Mesenchymal stem cell (in vitro differentiated cells and primary cell): Measurements from ENCODE around the gene PLPPR1.

Experiments
- DNase-seq: peaks from one replicate; pipeline ENCODE4 v3.0.0-alpha.2; 2013
- H2AFZ ChIP-seq: one replicate; pipeline ENCODE4 v1.6.1; 2013; ENCODE audit warnings: low read depth, mild to moderate bottlenecking, control low read depth, inconsistent platforms, low read length, moderate library complexity
- H2AK5ac ChIP-seq: 2 replicates; pipeline ENCODE4 v1.6.1; 2013; ENCODE audit warnings: low read length, moderate library complexity, mild to moderate bottlenecking, inconsistent platforms; ENCODE audit not compliant: severe bottlenecking
- H2BK120ac ChIP-seq: one replicate; pipeline ENCODE4 v1.6.1; 2013; ENCODE audit warnings: low read depth, mild to moderate bottlenecking, inconsistent platforms, low read length, moderate library complexity
- H2BK12ac ChIP-seq, 2 experiments: one replicate each; pipeline ENCODE4 v1.6.1; 2013; ENCODE audit warnings: inconsistent platforms in 2 of 2, low read length in 2 of 2, mild to moderate bottlenecking in 2 of 2, moderate library complexity in 2 of 2, control low read depth in 1 of 2
- H2BK15ac ChIP-seq: one replicate; pipeline ENCODE4 v1.6.1; 2013; ENCODE audit warnings: mild to moderate bottlenecking, low read depth, inconsistent platforms; ENCODE audit not compliant: poor library complexity, severe bottlenecking
- H2BK5ac ChIP-seq: 2 replicates; pipeline ENCODE4 v1.6.1; 2013; ENCODE audit warnings: low read depth, mild to moderate bottlenecking, low read length, control low read depth, inconsistent platforms; ENCODE audit not compliant: poor library complexity, severe bottlenecking
- H3K14ac ChIP-seq, 2 experiments: one replicate each; pipeline ENCODE4 v1.6.1; 2013; ENCODE audit warnings: inconsistent platforms in 2 of 2, low read length in 2 of 2, control low read depth in 1 of 2, mild to moderate bottlenecking in 1 of 2, moderate library complexity in 1 of 2
- H3K18ac ChIP-seq, 2 experiments: one replicate each; pipeline ENCODE4 v1.6.1; 2013; ENCODE audit warnings: inconsistent platforms in 2 of 2, low read length in 2 of 2, control low read depth in 1 of 2, low read depth in 1 of 2, mild to moderate bottlenecking in 1 of 2
- H3K23ac ChIP-seq, 2 experiments: one replicate each; pipeline ENCODE4 v1.6.1; 2013; ENCODE audit warnings: inconsistent platforms in 2 of 2, low read length in 2 of 2, mild to moderate bottlenecking in 2 of 2, moderate library complexity in 2 of 2, control low read depth in 1 of 2
- H3K27ac ChIP-seq: 2 replicates; pipeline ENCODE4 v1.5.1; 2013; ENCODE audit warnings: mild to moderate bottlenecking, moderate library complexity, low read length, control low read depth, inconsistent platforms; ENCODE audit not compliant: poor library complexity, severe bottlenecking
- H3K27me3 ChIP-seq, 2 experiments: 2 replicates each; pipeline versions ENCODE4 v1.6.1 to v1.7.0; 2013; ENCODE audit warnings: low read length in 2 of 2, mild to moderate bottlenecking in 2 of 2, moderate library complexity in 2 of 2, control low read depth in 1 of 2, inconsistent platforms in 1 of 2; ENCODE audit not compliant: control insufficient read depth in 1 of 2, insufficient read depth in 1 of 2
- H3K36me3 ChIP-seq, 2 experiments: 2 replicates each; pipeline versions ENCODE4 v1.6.1 to v1.7.0; 2013; ENCODE audit warnings: low read length in 2 of 2, control low read depth in 1 of 2, inconsistent platforms in 1 of 2, low read depth in 1 of 2, mild to moderate bottlenecking in 1 of 2; ENCODE audit not compliant: insufficient read depth in 2 of 2, control insufficient read depth in 1 of 2
- H3K4ac ChIP-seq, 2 experiments: one replicate each; pipeline ENCODE4 v1.6.1; 2013; ENCODE audit warnings: inconsistent platforms in 2 of 2, low read length in 2 of 2, mild to moderate bottlenecking in 2 of 2, moderate library complexity in 2 of 2, control low read depth in 1 of 2, low read depth in 1 of 2
- H3K4me1 ChIP-seq: 2 replicates; pipeline ENCODE4 v1.6.1; 2013; ENCODE audit warnings: low read depth, low read length, control low read depth; ENCODE audit not compliant: control insufficient read depth, insufficient read depth
- H3K4me2 ChIP-seq: 2 replicates; pipeline ENCODE4 v1.6.1; 2013; ENCODE audit warnings: low read length, mild to moderate bottlenecking, inconsistent platforms; ENCODE audit not compliant: poor library complexity, severe bottlenecking
- H3K4me3 ChIP-seq, 2 experiments: 2 replicates each; pipeline versions ENCODE4 v1.5.1 to v1.7.0; 2013; ENCODE audit warnings: low read length in 2 of 2, mild to moderate bottlenecking in 2 of 2, control low read depth in 1 of 2, low read depth in 1 of 2; ENCODE audit not compliant: insufficient read depth in 1 of 2
- H3K79me1 ChIP-seq: replicated peaks from 2 replicates; pipeline ENCODE4 v1.6.1; 2013; ENCODE audit warnings: mild to moderate bottlenecking, control low read depth, low read length, inconsistent platforms; ENCODE audit not compliant: poor library complexity, severe bottlenecking
- H3K9ac ChIP-seq: 2 replicates; pipeline ENCODE4 v1.7.0; 2013; ENCODE audit warnings: mild to moderate bottlenecking, low read length, moderate library complexity
- H3K9me3 ChIP-seq: 2 replicates; pipeline ENCODE4 v1.7.0; 2013; ENCODE audit warnings: mild to moderate bottlenecking, low read length; ENCODE audit not compliant: control insufficient read depth
- H4K8ac ChIP-seq: one replicate; pipeline ENCODE4 v1.6.1; 2013; ENCODE audit warnings: inconsistent platforms, mild to moderate bottlenecking, low read length, moderate library complexity
- H4K91ac ChIP-seq: one replicate; pipeline ENCODE4 v1.6.1; 2013; ENCODE audit warnings: mild to moderate bottlenecking, low read length, inconsistent platforms
- WGBS: methylation state at CpG from one replicate; pipeline ENCODE4 v1.1.7; 2013; ENCODE audit warnings: mixed read lengths; 5-methylcytosine and 5-hydroxymethylcytosine counted together

PLPPR1 gene

DNA sequence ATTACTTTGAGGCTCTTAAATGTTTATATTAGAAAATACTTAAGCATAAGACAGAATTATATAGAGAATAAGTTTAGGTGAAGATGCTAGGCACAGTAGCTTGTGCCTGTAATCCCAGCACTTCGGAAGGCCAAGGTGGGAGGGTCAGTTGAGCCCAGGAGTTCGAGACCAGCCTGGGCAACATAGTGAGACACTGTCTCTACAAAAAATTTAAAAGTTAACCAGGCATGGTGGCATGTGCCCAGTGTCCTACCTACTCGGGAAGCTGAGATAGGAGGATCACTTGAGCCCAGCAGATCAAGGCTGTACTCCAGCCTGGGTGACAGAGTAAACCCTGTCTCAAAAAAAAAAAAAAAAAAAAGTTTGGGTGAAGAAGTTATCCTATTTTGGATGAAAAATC lies 294.6 kb downstream of the PLPPR1 start:
- no peak overlapping the region for H3K9ac ChIP-seq
- no peak overlapping the region for H2AFZ ChIP-seq
- H3K27ac ChIP-seq, result no peak overlapping the region
- no peak overlapping the region for H3K4me3 ChIP-seq
- H3K14ac ChIP-seq, result no peak overlapping the region
- H3K4ac ChIP-seq, result no peak overlapping the region
- peaks cover 3% of the 10 kb centered on the region for H3K9me3 ChIP-seq
- no peak overlapping the region for H2AK5ac ChIP-seq
- H3K36me3 ChIP-seq, result no peaks in the 10 kb centered on the region
- no peak overlapping the region for H2BK120ac ChIP-seq
- H3K4me2 ChIP-seq, result no peak overlapping the region
- 81% methylated on average over 3 of the region's 3 CpGs for WGBS
- no peak overlapping the region for H3K18ac ChIP-seq
- no peaks in the 10 kb centered on the region for H3K27me3 ChIP-seq
- no peak overlapping the region for H4K8ac ChIP-seq
- no peak for DNase-seq
- no peak overlapping the region for H4K91ac ChIP-seq
- no peak overlapping the region for H2BK5ac ChIP-seq
- H2BK12ac ChIP-seq, result no peak overlapping the region
- H2BK15ac ChIP-seq, result no peak overlapping the region
- H3K79me1 ChIP-seq, result no peaks in the 10 kb centered on the region
- no peak overlapping the region for H3K23ac ChIP-seq
- no peaks in the 10 kb centered on the region for H3K4me1 ChIP-seq

GRCh38 chr9:101324245-101324804 lies 295.8 kb downstream of the PLPPR1 start:
- WGBS, result no CpG with 5 or more reads among the region's 3 CpGs

DNA sequence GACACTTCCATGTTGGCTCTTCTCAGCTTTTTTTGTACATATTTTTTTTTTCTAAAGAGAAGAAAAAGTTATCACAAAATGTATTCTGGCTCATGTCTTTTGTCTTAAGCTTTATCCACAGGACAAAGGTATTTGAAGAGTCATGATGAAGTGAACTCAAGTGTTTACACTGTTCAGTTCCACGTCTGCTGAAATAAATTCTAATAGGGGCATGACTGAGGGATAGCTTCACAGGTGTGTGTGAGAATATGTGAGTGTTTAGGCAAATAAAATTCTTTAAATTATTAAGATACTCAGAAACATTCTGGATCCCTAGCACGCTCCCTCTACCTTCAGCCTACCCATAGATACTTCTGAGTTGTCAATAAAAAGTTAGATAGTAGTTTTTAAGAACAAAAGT lies 296.5 kb downstream of the PLPPR1 start:
- no peak overlapping the region for H3K4ac ChIP-seq
- no peak overlapping the region for H3K14ac ChIP-seq
- peaks cover 3% of the 10 kb centered on the region for H3K9me3 ChIP-seq
- no peaks in the 10 kb centered on the region for H3K27me3 ChIP-seq
- no peak overlapping the region for H3K23ac ChIP-seq
- H3K79me1 ChIP-seq, result no peaks in the 10 kb centered on the region
- H3K4me1 ChIP-seq, result no peaks in the 10 kb centered on the region
- H3K36me3 ChIP-seq, result no peaks in the 10 kb centered on the region
- no peak overlapping the region for H3K27ac ChIP-seq
- H2BK120ac ChIP-seq, result no peak overlapping the region
- no peak overlapping the region for H2BK5ac ChIP-seq
- WGBS, result 43% methylated on average over 1 of the region's 2 CpGs
- H3K4me3 ChIP-seq, result no peak overlapping the region
- no peak overlapping the region for H2AFZ ChIP-seq
- no peak for DNase-seq
- H3K18ac ChIP-seq, result no peak overlapping the region
- H3K4me2 ChIP-seq, result no peak overlapping the region
- H2BK15ac ChIP-seq, result no peak overlapping the region
- H4K8ac ChIP-seq, result no peak overlapping the region
- no peak overlapping the region for H2AK5ac ChIP-seq
- H3K9ac ChIP-seq, result no peak overlapping the region
- H2BK12ac ChIP-seq, result no peak overlapping the region
- no peak overlapping the region for H4K91ac ChIP-seq

More at GRCh38 chr9:101324245-101324804, 295.8 kb downstream of the PLPPR1 start:
- Histone ChIP-seq H2AFZ (no peak overlapping the region), H2AK5ac (no peak overlapping the region), H2BK5ac (no peak overlapping the region), H3K4ac (no peak overlapping the region), H2BK12ac (no peak overlapping the region), H3K9me3 (peaks cover 3% of the 10 kb centered on the region), H3K4me3 (no peak overlapping the region), H4K91ac (no peak overlapping the region), H3K36me3 (no peaks in the 10 kb centered on the region), H3K23ac (no peak overlapping the region), H3K18ac (no peak overlapping the region), H3K14ac (no peak overlapping the region), H3K27me3 (no peaks in the 10 kb centered on the region), H3K9ac (no peak overlapping the region), H3K4me1 (no peaks in the 10 kb centered on the region), H4K8ac (no peak overlapping the region), H3K4me2 (no peak overlapping the region), H2BK120ac (no peak overlapping the region), H2BK15ac (no peak overlapping the region), H3K27ac (no peak overlapping the region), H3K79me1 (no peaks in the 10 kb centered on the region)
- DNase-seq, result no peak

DNA sequence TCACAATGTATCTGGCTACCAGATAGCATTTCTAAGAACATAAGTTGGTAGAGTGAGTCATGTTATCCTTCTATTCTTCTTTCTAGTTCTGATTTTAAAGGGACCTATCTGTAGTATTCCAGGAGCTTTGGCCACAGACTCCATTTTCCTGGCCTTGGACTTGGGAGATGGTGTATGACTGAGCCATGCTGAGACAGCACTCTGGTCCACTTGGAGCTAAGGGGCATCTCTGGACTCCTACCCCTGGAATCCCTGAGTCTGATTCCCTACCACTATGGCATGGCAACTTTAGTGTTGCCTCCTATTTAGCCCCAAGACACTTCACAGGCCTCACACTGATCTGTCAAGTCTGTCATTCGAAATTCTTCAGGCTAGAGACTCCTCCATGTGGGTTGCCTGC lies 297.5 kb downstream of the PLPPR1 start:
- Histone ChIP-seq H2AK5ac (no peak overlapping the region), H2BK12ac (no peak overlapping the region), H3K4me2 (no peak overlapping the region), H3K36me3 (no peaks in the 10 kb centered on the region), H3K9ac (no peak overlapping the region), H2BK5ac (no peak overlapping the region), H3K27me3 (no peaks in the 10 kb centered on the region), H3K27ac (no peak overlapping the region), H3K79me1 (no peaks in the 10 kb centered on the region), H3K9me3 (peaks cover 3% of the 10 kb centered on the region), H3K4ac (no peak overlapping the region), H3K14ac (no peak overlapping the region), H2BK120ac (no peak overlapping the region), H4K8ac (no peak overlapping the region), H3K4me3 (no peak overlapping the region), H3K4me1 (no peaks in the 10 kb centered on the region), H2BK15ac (no peak overlapping the region), H3K18ac (no peak overlapping the region), H4K91ac (no peak overlapping the region), H2AFZ (no peak overlapping the region), H3K23ac (no peak overlapping the region)
- 17% methylated on average over 1 of the region's 1 CpG for WGBS
- no peak for DNase-seq
